GM12892 (cell line): Measurements from ENCODE around the gene CEP57.

ENCODE experiments used
- POLR2AphosphoS5 ChIP-seq: IDR thresholded peaks from 2 replicates; pipeline ENCODE4 v1.6.1; 2011; ENCODE audit warnings: low read depth, low read length, control low read depth
- TAF1 ChIP-seq: IDR thresholded peaks from 2 replicates; pipeline ENCODE4 v1.6.1; 2011; ENCODE audit warnings: low read depth, mild to moderate bottlenecking, control low read depth, low read length, borderline replicate concordance

DNA sequence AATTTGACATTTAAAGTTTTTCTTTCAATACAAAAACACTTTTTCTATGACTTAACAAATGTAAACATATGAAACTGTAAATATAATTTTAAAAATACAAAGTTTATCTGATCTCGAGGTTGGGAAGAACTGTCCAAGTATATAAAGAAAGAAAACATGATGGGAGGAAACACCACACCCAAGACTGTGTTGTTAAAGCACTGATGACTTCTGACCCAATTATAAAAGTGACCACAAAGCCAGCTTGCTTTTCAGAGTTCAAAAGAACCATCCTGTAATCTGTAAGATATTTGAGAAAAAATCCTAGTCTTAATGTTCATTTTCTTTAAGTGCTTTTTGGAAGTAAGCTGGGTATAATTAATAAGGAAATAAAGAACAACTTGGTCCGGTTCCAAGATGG lies 15.6 kb downstream of the CEP57 start:
- TF ChIP-seq TAF1: no peak
- no peak for TF ChIP-seq POLR2AphosphoS5
